ENCODE results near the gene CCDC33.
A peak's percentile ranks its signal among the peaks of the same experiment; 100 is the strongest.

The CCDC33 gene

DNA sequence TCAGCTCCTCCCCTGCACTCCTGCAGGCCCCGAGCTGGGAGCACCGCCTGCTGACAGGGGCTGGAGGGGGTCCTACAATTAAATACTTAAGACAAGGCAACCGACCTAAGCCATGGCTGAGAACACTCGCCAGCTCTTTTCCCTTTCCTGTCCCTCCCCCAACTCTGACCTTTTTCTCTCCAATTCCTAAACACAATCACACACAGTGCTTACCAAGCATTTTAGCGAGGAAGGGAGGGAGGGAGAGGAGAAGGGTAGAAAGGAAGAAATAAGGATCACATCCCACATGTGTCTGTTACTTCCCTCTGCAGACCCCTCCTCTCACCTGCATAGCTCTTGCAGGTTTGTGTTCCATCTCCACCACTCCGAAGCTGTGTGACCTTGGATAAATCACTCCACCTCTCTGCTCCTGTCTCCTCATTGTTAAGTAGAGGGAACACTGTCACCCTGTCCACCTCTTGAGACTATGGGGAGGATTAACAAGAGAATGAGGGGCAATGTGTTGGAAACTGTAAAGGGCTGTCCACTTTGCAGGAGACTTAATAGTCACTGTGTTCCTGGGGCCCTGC is 67.7 kb downstream of the CCDC33 start:
- WGBS, 2 experiments (ENCODE audit: insufficient coverage in 2 of 2): 21% methylated on average over 2 of the region's 6 CpGs; no CpG with 5 or more reads in 1 of the 2 experiments
- H3K36me3 ChIP-seq (ENCODE audit: control insufficient read depth, insufficient read depth, low read length): no peaks in the 10 kb centered on the region
- no peak overlapping the region for H3K27ac ChIP-seq (ENCODE audit: low read depth, low read length, severe bottlenecking)
- peaks cover 50% of the 10 kb centered on the region for H3K4me1 ChIP-seq (ENCODE audit: control insufficient read depth, insufficient read depth, low read length, poor library complexity, severe bottlenecking)
- no peaks in the 10 kb centered on the region for H3K9me3 ChIP-seq (ENCODE audit: control insufficient read depth, low read length)
- no peak overlapping the region for H3K4me3 ChIP-seq (ENCODE audit: extremely low read depth, insufficient read depth, low read length, poor library complexity, severe bottlenecking)

GRCh38 chr15:74304431-74304830 is 68.3 kb downstream of the CCDC33 start:
- 70 to 74% methylated on average over 8 to 10 of the region's 12 CpGs for WGBS, 2 experiments (ENCODE audit: insufficient coverage in 2 of 2)
- Histone ChIP-seq H3K4me3 (ENCODE audit: extremely low read depth, insufficient read depth, low read length, poor library complexity, severe bottlenecking) (no peak overlapping the region), H3K4me1 (ENCODE audit: control insufficient read depth, insufficient read depth, low read length, poor library complexity, severe bottlenecking) (peaks cover 51% of the 10 kb centered on the region), H3K27ac (ENCODE audit: low read depth, low read length, severe bottlenecking) (no peak overlapping the region), H3K36me3 (ENCODE audit: control insufficient read depth, insufficient read depth, low read length) (no peaks in the 10 kb centered on the region), H3K9me3 (ENCODE audit: control insufficient read depth, low read length) (no peaks in the 10 kb centered on the region)

DNA sequence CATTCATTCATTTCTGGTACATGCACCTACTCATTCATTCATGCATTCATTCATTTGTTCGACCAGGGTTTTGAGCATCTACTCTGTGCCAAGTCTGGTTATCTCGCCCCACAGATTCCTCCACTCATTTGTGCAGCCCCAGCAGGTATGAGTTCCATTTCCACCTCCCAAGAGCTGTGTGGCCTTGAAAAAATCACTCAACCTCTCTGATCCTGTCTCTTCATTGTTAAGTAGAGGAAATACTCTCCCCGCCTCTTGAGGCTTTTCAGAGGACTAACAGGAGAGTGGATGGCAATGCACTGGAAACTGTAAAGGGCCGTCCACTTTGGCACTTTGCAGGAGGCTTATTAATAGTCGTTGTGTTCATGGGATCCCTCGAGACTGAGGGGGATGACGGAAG is 69.6 kb downstream of the CCDC33 start:
- Histone ChIP-seq H3K4me1 (ENCODE audit: control insufficient read depth, insufficient read depth, low read length, poor library complexity, severe bottlenecking) (peaks cover 51% of the 10 kb centered on the region), H3K36me3 (ENCODE audit: control insufficient read depth, insufficient read depth, low read length) (no peaks in the 10 kb centered on the region), H3K27ac (ENCODE audit: low read depth, low read length, severe bottlenecking) (no peak overlapping the region), H3K9me3 (ENCODE audit: control insufficient read depth, low read length) (no peaks in the 10 kb centered on the region), H3K4me3 (ENCODE audit: extremely low read depth, insufficient read depth, low read length, poor library complexity, severe bottlenecking) (no peak overlapping the region)
- 87 to 94% methylated on average over 6 of the region's 7 CpGs for WGBS, 2 experiments (ENCODE audit: insufficient coverage in 2 of 2)

DNA sequence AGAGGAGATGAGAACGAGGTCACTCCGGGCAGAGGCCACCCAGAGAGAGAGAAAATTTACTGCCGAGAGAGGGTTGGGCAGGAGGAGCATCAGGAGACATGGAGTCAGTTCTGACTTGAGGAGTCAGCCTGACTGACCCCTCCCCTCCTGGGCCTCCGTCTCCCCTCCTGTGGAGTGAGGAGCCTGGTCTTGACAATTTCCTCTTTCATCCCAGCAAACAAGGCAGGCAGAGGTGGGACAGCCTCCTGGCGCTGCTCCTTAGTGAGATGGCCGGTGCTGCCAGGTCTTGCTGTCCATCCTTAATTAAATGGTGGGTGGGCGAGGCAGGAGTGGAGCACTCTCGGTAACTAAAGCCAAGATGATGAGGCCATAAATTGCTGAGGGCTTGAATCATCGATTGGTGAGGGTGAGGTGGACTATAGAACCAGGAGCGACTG is 70.7 kb downstream of the CCDC33 start:
- 44 to 51% methylated on average over 8 to 9 of the region's 10 CpGs for WGBS, 2 experiments (ENCODE audit: insufficient coverage in 2 of 2)
- H3K27ac ChIP-seq (ENCODE audit: low read depth, low read length, severe bottlenecking): peak overlapping the region; percentile 49
- no peaks in the 10 kb centered on the region for H3K36me3 ChIP-seq (ENCODE audit: control insufficient read depth, insufficient read depth, low read length)
- H3K4me3 ChIP-seq (ENCODE audit: extremely low read depth, insufficient read depth, low read length, poor library complexity, severe bottlenecking): no peak overlapping the region
- H3K9me3 ChIP-seq (ENCODE audit: control insufficient read depth, low read length): no peaks in the 10 kb centered on the region
- peaks cover 55% of the 10 kb centered on the region for H3K4me1 ChIP-seq (ENCODE audit: control insufficient read depth, insufficient read depth, low read length, poor library complexity, severe bottlenecking)

DNA sequence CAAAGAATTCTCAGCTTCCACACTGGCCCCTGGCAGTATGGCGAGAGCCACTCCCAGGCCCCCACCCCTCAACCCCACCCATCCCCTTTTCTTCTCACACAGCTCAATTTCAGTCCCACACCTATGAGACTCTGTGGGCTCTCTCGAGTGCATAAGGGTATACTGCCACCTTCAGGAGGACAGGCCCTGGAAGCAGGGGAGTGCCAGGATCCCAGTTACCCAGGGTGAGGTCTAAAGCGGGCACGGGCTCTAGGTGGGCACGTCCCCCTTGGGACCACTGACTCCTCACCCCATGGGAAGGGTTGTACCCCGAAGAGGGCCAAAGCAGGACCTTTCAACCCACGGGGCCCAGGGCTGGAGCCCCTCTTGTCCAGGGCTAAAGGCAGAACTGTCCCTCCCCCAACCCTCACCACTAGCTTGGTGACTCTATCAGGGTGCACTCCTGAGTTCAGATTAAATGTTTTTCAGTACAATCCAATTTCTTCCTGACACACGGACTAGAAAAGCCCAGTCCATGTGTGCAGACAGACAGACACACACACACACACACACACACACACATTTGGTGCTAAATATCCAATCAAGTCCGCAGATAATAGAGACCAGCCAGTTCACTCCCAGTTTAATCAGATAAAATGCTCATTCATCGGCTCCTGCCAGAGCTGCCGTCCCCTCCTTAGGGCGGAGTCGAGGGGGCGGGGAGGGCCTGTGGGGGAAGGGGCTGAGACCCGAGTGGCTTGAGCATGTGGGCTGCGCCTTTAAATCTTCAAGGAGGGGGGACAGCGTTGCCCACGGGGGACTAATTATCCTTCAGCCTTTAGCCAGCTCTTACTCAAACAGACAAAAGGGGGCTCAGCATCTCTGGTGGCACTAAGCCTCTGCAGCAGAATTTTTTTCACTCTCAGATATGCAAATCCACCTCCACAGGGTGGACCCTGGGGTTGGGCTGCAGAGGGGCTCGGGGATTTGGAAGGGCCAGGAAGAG is 72.0 kb downstream of the CCDC33 start:
- H3K4me3 ChIP-seq (ENCODE audit: extremely low read depth, insufficient read depth, low read length, poor library complexity, severe bottlenecking): no peak overlapping the region
- H3K4me1 ChIP-seq (ENCODE audit: control insufficient read depth, insufficient read depth, low read length, poor library complexity, severe bottlenecking): peaks cover 42% of the 10 kb centered on the region
- WGBS, 2 experiments (ENCODE audit: insufficient coverage in 2 of 2): 19 to 20% methylated on average over 12 to 13 of the region's 19 CpGs
- no peaks in the 10 kb centered on the region for H3K9me3 ChIP-seq (ENCODE audit: control insufficient read depth, low read length)
- H3K27ac ChIP-seq (ENCODE audit: low read depth, low read length, severe bottlenecking): no peak overlapping the region
- no peaks in the 10 kb centered on the region for H3K36me3 ChIP-seq (ENCODE audit: control insufficient read depth, insufficient read depth, low read length)

DNA sequence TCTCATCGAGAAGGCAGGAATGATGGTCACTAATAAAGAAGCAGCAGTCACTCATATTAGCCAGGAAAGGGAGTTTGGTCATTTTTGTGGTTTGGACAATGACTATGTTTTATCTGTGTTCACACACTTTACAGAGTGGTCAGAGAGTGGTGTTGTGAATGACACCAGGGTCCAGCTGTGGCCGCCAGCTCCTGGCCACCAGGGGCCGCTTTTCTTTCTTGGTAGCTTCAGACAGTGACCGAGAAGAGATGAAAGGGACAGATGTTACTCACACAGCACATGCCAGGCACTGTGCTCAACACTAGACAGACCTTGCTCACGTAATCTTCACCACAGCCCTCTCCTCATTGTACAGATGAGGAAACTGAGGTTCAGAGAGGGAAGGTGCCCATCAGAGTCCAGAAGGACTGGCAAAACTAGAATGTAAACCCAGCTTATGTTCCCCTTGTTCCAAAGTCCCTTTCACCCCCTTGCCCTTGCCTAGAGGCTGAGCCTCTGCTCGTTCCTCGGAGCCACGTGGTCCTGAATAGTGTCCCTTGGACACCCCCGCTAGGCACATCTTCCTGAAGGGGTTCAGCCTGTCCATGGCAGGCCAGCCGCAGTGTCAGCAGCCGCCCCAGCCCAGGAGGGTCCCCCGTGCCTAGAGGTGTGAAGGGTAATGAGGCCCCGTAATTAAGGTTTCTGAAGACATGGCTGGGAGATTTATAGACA is 75.8 kb downstream of the CCDC33 start:
- Histone ChIP-seq H3K4me1 (ENCODE audit: control insufficient read depth, insufficient read depth, low read length, poor library complexity, severe bottlenecking) (peaks cover 25% of the 10 kb centered on the region), H3K4me3 (ENCODE audit: extremely low read depth, insufficient read depth, low read length, poor library complexity, severe bottlenecking) (no peak overlapping the region), H3K9me3 (ENCODE audit: control insufficient read depth, low read length) (no peaks in the 10 kb centered on the region), H3K27ac (ENCODE audit: low read depth, low read length, severe bottlenecking) (no peak overlapping the region), H3K36me3 (ENCODE audit: control insufficient read depth, insufficient read depth, low read length) (no peaks in the 10 kb centered on the region)
- WGBS, 2 experiments (ENCODE audit: insufficient coverage in 2 of 2): 67 to 71% methylated on average over 7 to 8 of the region's 13 CpGs

DNA sequence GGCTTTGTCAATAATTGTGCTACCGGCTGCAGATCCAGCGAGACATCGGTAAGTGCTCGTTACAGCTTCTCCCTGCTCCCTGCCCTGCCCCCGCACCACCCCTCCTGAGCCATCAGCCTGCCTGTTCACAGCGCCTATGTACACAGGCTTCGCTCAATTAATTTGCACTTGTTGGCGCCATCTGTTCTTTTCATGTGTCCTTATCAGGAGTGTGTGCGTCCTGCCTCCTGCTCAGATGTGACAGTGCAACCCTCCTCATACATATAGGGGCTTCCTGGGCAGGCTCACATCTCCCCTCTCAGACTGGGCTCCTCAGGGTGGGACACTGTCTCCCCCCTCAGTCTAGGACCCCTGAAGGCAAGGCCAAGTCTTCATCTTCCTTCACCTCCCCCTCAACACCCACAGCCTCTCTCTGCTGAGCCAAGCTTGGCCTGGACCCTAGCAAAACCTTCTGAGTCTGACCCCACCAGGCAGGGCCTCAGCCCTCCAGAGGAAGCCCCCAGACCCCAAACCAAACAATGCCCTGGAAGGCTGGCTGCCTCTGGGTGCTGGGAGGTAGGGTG is 76.4 kb downstream of the CCDC33 start:
- H3K27ac ChIP-seq (ENCODE audit: low read depth, low read length, severe bottlenecking): no peak overlapping the region
- peaks cover 29% of the 10 kb centered on the region for H3K4me1 ChIP-seq (ENCODE audit: control insufficient read depth, insufficient read depth, low read length, poor library complexity, severe bottlenecking)
- H3K36me3 ChIP-seq (ENCODE audit: control insufficient read depth, insufficient read depth, low read length): no peaks in the 10 kb centered on the region
- no peaks in the 10 kb centered on the region for H3K9me3 ChIP-seq (ENCODE audit: control insufficient read depth, low read length)
- 88 to 90% methylated on average over 9 of the region's 9 CpGs for WGBS, 2 experiments (ENCODE audit: insufficient coverage in 2 of 2)
- no peak overlapping the region for H3K4me3 ChIP-seq (ENCODE audit: extremely low read depth, insufficient read depth, low read length, poor library complexity, severe bottlenecking)

DNA sequence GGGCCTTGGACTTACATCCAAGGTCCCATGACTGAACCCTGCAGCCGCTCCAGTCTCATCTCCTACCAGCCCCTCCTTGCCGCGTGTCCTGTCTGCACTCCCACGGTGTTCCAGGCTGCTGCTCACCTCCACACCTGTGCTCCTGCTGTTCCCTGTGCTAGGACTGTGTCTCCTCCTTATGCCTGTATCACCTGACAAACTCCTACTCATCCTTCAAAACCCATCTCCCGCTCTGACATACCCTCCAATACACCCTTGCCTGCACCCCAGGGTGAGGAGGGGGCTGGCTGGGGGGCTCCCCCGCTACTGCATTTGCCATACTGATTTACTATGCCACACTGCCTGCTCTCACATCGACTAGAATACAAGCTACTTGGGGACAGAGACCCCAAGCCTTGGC is 77.8 kb downstream of the CCDC33 start:
- H3K36me3 ChIP-seq (ENCODE audit: control insufficient read depth, insufficient read depth, low read length): no peaks in the 10 kb centered on the region
- peaks cover 29% of the 10 kb centered on the region for H3K4me1 ChIP-seq (ENCODE audit: control insufficient read depth, insufficient read depth, low read length, poor library complexity, severe bottlenecking)
- WGBS, 2 experiments (ENCODE audit: insufficient coverage in 2 of 2): 90 to 100% methylated on average over 5 to 7 of the region's 7 CpGs
- no peak overlapping the region for H3K27ac ChIP-seq (ENCODE audit: low read depth, low read length, severe bottlenecking)
- no peaks in the 10 kb centered on the region for H3K9me3 ChIP-seq (ENCODE audit: control insufficient read depth, low read length)
- no peak overlapping the region for H3K4me3 ChIP-seq (ENCODE audit: extremely low read depth, insufficient read depth, low read length, poor library complexity, severe bottlenecking)

GRCh38 chr15:74314795-74315438 is 78.8 kb downstream of the CCDC33 start:
- Histone ChIP-seq H3K4me3 (ENCODE audit: extremely low read depth, insufficient read depth, low read length, poor library complexity, severe bottlenecking) (no peak overlapping the region), H3K27ac (ENCODE audit: low read depth, low read length, severe bottlenecking) (no peak overlapping the region), H3K36me3 (ENCODE audit: control insufficient read depth, insufficient read depth, low read length) (no peaks in the 10 kb centered on the region), H3K4me1 (ENCODE audit: control insufficient read depth, insufficient read depth, low read length, poor library complexity, severe bottlenecking) (peaks cover 34% of the 10 kb centered on the region), H3K9me3 (ENCODE audit: control insufficient read depth, low read length) (no peaks in the 10 kb centered on the region)
- WGBS, 2 experiments (ENCODE audit: insufficient coverage in 2 of 2): 83 to 87% methylated on average over 8 to 9 of the region's 13 CpGs

GRCh38 chr15:74315626-74316025 is 79.5 kb downstream of the CCDC33 start:
- no peaks in the 10 kb centered on the region for H3K36me3 ChIP-seq (ENCODE audit: control insufficient read depth, insufficient read depth, low read length)
- H3K4me3 ChIP-seq (ENCODE audit: extremely low read depth, insufficient read depth, low read length, poor library complexity, severe bottlenecking): no peak overlapping the region
- H3K4me1 ChIP-seq (ENCODE audit: control insufficient read depth, insufficient read depth, low read length, poor library complexity, severe bottlenecking): peaks cover 37% of the 10 kb centered on the region
- H3K27ac ChIP-seq (ENCODE audit: low read depth, low read length, severe bottlenecking): no peak overlapping the region
- WGBS, 2 experiments (ENCODE audit: insufficient coverage in 2 of 2): 66 to 95% methylated on average over 4 to 5 of the region's 5 CpGs
- H3K9me3 ChIP-seq (ENCODE audit: control insufficient read depth, low read length): no peaks in the 10 kb centered on the region

Data from mesodermal cell (in vitro differentiated cells).